Ascending aorta (tissue), 2 donors: ENCODE measurements around the gene MAP3K21. TPM values are rescaled to one million over a fixed set of nuclear protein-coding genes. Genes with fewer than 3 reads are reported as not detected.

Experiments
- DNase-seq, 2 donors: peaks; one replicate each; pipeline ENCODE4 v3.0.0-alpha.2; 2019; ENCODE audit warnings: low spot score in 2 of 2
- H3K27ac ChIP-seq, 2 donors: fragments of 200-600 bp; sonication (generic); one replicate each; pipeline ENCODE4 v1.5.1; 2016 to 2017; ENCODE audit warnings: mild to moderate bottlenecking in 1 of 2
- H3K27me3 ChIP-seq: fragments of 200-600 bp; sonication (generic); one replicate; pipeline ENCODE4 v1.5.1; 2017
- H3K36me3 ChIP-seq, 2 donors: fragments of 200-600 bp; sonication (generic); one replicate each; pipeline ENCODE4 v1.5.1; 2016
- H3K4me1 ChIP-seq, 2 donors: fragments of 200-600 bp; sonication (generic); one replicate each; pipeline ENCODE4 v1.5.1; 2016 to 2017; ENCODE audit warnings: mild to moderate bottlenecking in 1 of 2
- H3K4me3 ChIP-seq, 2 donors: fragments of 200-600 bp; sonication (generic); one replicate each; pipeline ENCODE4 v1.5.1; 2016 to 2017; ENCODE audit warnings: mild to moderate bottlenecking in 1 of 2
- H3K9me3 ChIP-seq, 2 donors: fragments of 200-600 bp; sonication (generic); one replicate each; pipeline ENCODE4 v1.5.1; 2016
- intact Hi-C: fragments of 100-400 bp; cut with DNase I; formaldehyde crosslinking; loops from one replicate; pipeline ENCODE4 v1.15.1; 2023
- total RNA-seq: library from RNA; depleted of rRNA; stranded (reverse); fragments of >200 nt; gene quantifications from one replicate; pipeline ENCODE4 v1.1.0, GENCODE V29; 2016
- TF ChIP-seq, protein P1 (sequence below), 3 experiments: fragments of 200-600 bp in 2 of 3; fragments of 450-650 bp in 1 of 3; sonication (generic) in 2 of 3; IDR thresholded peaks; one replicate each; pipeline ENCODE4 v1.5.1; 2016 to 2019; ENCODE audit warnings: antibody characterized with exemption in 3 of 3, mild to moderate bottlenecking in 1 of 3, moderate library complexity in 1 of 3

MAP3K21 gene
- total RNA-seq, 1 donor from 2014 or later: 2.6 TPM

DNA sequence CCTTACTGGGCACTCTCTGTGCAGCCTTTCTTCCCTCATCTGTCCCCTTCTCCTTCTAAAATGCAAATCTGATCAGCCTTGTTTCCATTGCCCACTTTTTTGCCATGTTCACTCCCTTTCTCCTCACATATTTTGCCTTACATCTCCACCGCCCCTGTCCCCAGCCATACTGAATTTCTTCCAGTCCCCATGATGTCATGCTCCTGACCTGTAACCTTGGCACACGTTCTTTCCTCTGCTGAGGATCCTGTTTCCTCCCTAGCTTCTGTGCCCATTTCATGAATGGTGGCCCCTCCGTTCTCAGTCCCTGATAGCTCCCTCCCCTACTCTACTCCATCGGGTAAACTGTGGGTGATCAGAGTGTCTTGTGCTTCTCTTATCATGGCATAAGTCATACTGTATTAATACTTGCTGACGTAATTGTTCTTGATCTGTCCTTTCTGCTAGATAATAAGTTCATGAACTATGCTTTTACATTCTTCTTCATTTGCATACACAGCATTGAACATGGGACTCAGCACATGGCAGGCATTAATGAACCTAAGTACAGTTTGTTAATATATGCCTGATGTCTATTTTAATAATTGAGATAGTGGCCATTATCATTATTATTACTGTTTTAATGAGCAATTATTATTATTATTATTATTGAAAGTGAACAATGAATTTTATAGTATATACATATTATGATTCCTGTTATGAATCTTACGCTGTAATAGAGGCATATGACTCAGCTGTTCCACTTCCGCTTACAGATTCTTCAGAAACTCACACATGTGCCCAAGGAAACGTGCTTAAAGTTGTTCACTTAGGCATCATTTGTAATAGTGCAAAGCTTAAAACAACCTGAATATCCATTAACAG, 28.5 kb downstream of the MAP3K21 start:
- DNase-seq: no peak
- H3K4me3 ChIP-seq: no peak overlapping the region
- no peaks in the 10 kb centered on the region for H3K27me3 ChIP-seq
- H3K27ac ChIP-seq: no peak overlapping the region
- no peaks in the 10 kb centered on the region for H3K4me1 ChIP-seq
- H3K9me3 ChIP-seq: no peaks in the 10 kb centered on the region
- intact Hi-C loops: no loop called here
- H3K36me3 ChIP-seq: no peaks in the 10 kb centered on the region
- TF ChIP-seq, protein P1, sequence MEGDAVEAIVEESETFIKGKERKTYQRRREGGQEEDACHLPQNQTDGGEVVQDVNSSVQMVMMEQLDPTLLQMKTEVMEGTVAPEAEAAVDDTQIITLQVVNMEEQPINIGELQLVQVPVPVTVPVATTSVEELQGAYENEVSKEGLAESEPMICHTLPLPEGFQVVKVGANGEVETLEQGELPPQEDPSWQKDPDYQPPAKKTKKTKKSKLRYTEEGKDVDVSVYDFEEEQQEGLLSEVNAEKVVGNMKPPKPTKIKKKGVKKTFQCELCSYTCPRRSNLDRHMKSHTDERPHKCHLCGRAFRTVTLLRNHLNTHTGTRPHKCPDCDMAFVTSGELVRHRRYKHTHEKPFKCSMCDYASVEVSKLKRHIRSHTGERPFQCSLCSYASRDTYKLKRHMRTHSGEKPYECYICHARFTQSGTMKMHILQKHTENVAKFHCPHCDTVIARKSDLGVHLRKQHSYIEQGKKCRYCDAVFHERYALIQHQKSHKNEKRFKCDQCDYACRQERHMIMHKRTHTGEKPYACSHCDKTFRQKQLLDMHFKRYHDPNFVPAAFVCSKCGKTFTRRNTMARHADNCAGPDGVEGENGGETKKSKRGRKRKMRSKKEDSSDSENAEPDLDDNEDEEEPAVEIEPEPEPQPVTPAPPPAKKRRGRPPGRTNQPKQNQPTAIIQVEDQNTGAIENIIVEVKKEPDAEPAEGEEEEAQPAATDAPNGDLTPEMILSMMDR (IDR thresholded peaks at IDR 0.05): no peak

DNA sequence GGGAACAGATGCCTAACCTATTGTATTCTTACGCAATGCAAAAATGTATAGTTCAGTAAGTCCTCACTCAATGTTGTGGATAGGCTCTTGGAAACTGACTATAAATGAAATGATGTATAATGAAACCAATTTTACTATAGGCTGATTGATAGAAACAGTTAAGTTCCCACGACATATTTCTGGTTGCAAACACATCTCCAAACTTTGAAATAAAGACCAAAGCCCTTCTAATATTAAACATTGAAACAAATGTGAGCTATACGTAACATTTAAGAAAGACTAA, 29.1 kb downstream of the MAP3K21 start:
- no peaks in the 10 kb centered on the region for H3K27me3 ChIP-seq
- no peaks in the 10 kb centered on the region for H3K9me3 ChIP-seq
- intact Hi-C loops: no loop called here
- TF ChIP-seq, protein P1 (IDR thresholded peaks at IDR 0.05): no peak
- DNase-seq: no peak
- H3K36me3 ChIP-seq: no peaks in the 10 kb centered on the region
- H3K4me1 ChIP-seq: no peaks in the 10 kb centered on the region
- H3K27ac ChIP-seq: no peak overlapping the region
- H3K4me3 ChIP-seq: no peak overlapping the region

DNA sequence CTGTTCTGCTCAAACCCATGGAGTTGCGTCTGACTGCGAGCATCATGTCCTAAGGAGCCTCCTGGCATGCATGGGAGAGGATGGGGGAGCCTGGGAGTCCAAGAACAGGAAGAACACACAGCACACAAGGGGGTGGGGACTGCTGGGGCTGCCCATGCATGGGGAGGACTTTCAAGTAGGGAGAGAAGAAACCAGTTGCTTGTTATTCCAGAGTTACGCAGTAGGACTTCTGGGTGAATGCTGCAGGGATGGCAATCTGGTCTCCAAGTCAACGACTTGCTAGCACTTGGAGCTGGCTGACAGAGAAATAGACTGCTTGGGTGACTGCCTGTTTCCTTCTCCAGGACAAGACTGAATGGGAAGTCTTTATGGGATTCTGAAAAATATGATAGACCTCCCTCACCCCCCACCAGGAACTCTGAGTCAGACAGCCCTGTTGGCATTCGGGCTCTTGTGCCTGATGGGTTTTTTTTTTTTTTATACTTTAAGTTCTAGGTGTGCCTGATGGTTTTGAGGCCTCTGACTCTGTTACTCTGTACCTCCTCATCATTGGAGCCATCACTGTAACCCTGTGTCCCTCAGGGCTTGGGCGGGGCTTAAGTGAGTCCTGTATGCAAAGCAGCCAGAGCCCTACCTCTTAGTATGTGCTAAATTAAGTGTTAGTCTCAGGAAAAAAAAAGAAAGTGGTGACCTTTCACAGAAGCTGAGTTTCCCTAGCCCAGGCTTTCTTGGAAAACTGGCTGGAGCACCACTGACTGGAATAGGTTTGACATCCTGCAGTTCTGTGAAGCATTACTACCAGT, 30.3 kb downstream of the MAP3K21 start:
- TF ChIP-seq, protein P1 (IDR thresholded peaks at IDR 0.05): no peak
- no peak overlapping the region for H3K4me3 ChIP-seq
- H3K36me3 ChIP-seq: no peaks in the 10 kb centered on the region
- no peaks in the 10 kb centered on the region for H3K27me3 ChIP-seq
- intact Hi-C loops: no loop called here
- no peaks in the 10 kb centered on the region for H3K9me3 ChIP-seq
- H3K27ac ChIP-seq: no peak overlapping the region
- no peak for DNase-seq
- H3K4me1 ChIP-seq: no peaks in the 10 kb centered on the region

DNA sequence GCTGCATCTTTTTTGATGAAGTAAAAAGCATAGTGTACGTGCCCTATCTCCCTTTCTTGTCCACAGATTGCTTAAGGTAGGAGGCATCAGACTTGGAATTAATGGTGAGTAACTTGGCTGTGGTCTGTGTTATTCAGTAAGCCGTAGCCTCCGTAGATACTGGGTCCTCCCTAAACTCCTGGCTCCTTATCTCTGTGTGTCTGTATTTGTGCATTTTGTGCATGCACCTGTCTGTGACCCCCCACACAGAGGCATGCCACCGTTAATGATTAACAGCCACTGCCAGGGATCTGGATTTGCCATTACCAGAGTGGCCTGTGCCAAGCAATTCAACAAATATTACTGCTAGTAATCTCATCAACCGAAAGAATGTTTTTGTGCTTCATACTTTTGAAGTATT, 31.9 kb downstream of the MAP3K21 start:
- Histone ChIP-seq H3K27me3 (no peaks in the 10 kb centered on the region), H3K4me3 (no peak overlapping the region), H3K36me3 (no peaks in the 10 kb centered on the region), H3K27ac (no peak overlapping the region), H3K9me3 (no peaks in the 10 kb centered on the region), H3K4me1 (no peaks in the 10 kb centered on the region)
- TF ChIP-seq, protein P1 (IDR thresholded peaks at IDR 0.05): no peak
- DNase-seq: no peak
- intact Hi-C loops: no loop called here

DNA sequence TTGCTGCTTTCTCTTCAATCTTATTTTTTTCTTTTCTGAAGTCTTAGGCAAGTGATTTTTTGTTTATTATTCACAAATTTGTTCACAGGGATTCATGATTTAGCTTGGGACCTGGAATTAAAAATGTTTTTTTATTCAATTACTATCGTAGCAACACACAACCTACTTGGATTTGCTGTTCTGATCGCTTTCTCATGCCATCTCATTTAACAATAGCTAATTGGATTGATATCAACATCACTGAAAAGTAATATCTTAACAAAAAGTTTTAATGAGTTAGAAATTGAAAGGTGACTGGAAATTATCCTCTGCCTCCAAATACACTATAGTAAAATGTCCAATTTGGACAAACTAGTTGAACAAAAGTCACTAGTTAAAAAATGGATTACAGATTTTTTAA, 32.4 kb downstream of the MAP3K21 start:
- DNase-seq: no peak
- Histone ChIP-seq H3K36me3 (no peaks in the 10 kb centered on the region), H3K27me3 (no peaks in the 10 kb centered on the region), H3K4me1 (no peaks in the 10 kb centered on the region), H3K4me3 (no peak overlapping the region), H3K9me3 (no peaks in the 10 kb centered on the region), H3K27ac (no peak overlapping the region)
- intact Hi-C loops: loop anchor here (5.0 kb wide), 1 partner anchor 58 kb away; no protein-coding TSS in a partner anchor
- TF ChIP-seq, protein P1 (IDR thresholded peaks at IDR 0.05): no peak
